Activated naive CD4-positive, alpha-beta T cell (primary cell): ENCODE measurements around the gene SLC35F1.
"Not testable (repeated sequence)": the region's sequence is repeated elsewhere in the genome, so short reads cannot be mapped to it uniquely, and the experiment has no call there.

Source experiments
- DNase-seq, 4 experiments: peaks; one replicate each; lab custom pipeline; 2025; lab: John Stamatoyannopoulos, UW

Gene SLC35F1

GRCh38 chr6:117992856-117993255 is 85.8 kb downstream of the SLC35F1 start:
- DNase-seq = no peak

DNA sequence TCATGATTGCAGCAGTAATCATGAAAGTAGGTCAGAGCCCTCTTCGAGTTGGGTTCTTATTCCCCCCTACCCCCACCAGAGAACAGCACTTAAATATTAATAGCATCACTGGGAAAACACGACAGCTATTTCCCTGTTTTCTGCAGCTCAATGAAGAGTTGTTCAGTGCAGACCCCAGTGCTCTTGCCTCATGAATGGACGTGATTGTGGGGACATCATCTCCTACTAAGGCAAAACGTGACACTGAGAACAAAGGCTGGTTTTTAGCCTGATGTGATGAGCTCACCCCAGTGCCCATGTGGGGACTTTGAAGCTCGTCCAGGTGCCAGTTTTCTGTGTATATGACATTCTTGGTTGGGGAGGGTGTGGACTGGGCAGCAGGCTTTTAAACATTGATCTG is 105.9 kb downstream of the SLC35F1 start:
- DNase-seq = no peak

GRCh38 chr6:118016532-118016931 is 109.5 kb downstream of the SLC35F1 start:
- DNase-seq = no peak

- DNase-seq = no peak
Observed at GRCh38 chr6:118017301-118017848, 110.3 kb downstream of the SLC35F1 start.

DNA sequence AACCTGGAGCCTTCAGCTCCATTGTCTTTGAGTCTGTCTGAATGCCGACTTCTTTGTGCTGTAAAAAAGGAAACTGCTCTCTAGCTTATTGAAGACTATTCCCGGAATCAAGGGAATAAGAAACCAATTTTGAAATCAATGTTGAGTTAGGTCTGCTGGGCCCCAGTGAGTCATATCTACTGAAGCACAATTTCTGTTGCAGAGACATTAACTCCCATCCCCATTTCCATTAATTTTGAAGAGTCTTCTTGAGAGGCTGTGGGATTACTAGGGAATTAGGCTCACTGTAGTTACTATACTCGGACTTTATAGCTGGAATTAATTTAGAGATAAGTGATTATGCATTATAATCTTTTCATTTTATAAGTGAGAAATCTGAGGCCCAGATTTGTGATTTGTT is 116.7 kb downstream of the SLC35F1 start:
- DNase-seq = no peak

- DNase-seq = no peak
Observed at GRCh38 chr6:118029967-118030366, 122.9 kb downstream of the SLC35F1 start.

DNA sequence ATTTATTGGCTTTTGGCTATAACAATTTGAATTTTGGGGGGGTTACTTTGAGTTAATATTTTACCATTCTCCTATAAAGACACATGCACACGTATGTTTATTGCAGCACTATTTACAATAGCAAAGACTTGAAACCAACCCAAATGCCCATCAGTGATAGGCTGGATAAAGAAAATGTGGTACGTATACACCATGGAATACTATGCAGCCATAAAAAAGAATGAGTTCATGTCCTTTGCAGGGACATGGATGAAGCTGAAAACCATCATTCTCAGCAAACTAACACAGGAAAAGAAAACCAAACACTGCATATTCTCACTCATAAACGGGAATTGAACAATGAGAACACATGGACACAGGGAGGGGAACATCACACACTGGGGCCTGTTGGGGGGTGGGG is 130.4 kb downstream of the SLC35F1 start:
- not testable (repeated sequence) for DNase-seq

DNA sequence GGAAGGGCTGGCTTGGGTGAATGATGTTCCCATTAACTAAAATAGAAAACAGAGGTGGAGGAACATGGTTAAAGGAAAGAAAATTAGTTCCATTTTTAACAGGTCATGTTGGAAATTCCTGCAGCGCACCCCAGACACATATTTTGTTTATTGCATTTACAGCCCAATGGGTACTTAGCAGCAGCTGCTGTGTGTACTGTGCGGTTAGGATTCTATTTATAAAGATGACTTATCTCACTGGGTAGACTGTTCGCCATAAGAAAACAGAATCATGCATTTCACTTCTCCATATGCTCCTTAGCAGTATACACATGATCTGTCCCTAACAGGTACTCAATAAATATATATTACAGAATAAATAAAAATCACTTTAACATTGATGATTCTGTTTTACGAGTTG is 135.8 kb downstream of the SLC35F1 start:
- no peak for DNase-seq

- no peak for DNase-seq
Observed at GRCh38 chr6:118044275-118044674, 137.2 kb downstream of the SLC35F1 start.

- DNase-seq = no peak
Observed at GRCh38 chr6:118054082-118054481, 147.0 kb downstream of the SLC35F1 start.

DNA sequence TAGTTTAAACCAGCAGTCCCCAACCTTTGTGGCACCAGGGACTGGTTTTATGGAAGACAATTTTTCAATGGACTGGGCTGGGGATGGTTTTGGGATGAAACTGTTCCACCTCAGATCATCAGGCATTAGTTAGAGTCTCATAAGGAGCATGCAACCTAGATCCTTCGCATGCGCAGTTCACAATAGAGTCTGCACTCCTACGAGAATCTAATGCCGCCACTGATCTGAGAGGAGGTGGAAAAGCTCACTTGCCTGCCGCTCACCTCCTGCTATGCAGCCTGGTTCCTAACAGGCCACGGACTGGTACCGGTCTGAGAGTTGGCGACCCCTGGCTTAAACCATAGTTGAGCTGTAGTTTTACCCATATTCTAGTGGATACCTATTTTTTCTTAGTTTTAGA is 154.6 kb downstream of the SLC35F1 start:
- no peak for DNase-seq

- DNase-seq = no peak
Observed at GRCh38 chr6:118080547-118080946, 173.5 kb downstream of the SLC35F1 start.

GRCh38 chr6:118083711-118084110 is 176.6 kb downstream of the SLC35F1 start:
- DNase-seq = no peak

DNA sequence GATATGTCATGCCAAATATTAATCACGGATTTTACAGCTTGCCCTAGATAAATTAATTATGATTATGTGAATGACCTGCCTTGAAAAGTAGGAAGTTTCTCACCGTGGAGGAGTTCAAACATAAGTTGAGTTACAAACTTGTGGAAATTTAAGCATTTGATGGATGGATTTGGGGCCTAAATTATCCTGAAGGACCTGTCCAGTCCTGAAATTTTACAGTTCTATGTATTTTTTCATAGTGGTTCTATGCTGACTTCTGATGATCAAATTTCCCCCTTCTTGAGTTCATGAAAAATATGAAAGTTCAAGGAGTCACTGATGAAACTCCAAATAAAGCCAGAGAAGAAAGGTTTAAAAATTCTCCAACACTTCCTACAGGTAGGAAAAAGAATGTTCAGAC is 178.6 kb downstream of the SLC35F1 start:
- no peak for DNase-seq

GRCh38 chr6:118086159-118086558 is 179.1 kb downstream of the SLC35F1 start:
- DNase-seq = no peak

DNA sequence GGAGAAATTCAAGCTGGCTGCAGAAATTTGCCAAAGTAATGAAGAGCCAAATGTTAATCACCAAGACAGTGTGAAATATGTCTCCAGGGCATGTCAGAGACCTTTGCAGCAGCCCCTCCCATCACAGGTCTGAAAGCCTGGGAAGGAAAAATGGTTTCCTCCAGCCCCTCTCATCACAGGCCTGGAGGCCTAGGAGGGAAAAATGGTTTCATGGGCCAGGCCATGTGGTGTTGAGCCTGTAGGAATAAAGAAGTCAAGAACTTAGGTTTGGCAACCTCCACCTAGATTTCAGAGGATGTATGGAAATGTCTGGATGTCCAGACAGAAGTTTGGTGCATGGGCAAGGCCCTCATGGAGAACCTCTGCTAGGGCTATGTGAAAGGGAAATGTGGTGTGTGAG is 185.0 kb downstream of the SLC35F1 start:
- DNase-seq = no peak

GRCh38 chr6:118097576-118097975 is 190.5 kb downstream of the SLC35F1 start:
- DNase-seq = no peak

GRCh38 chr6:118100717-118101116 is 193.7 kb downstream of the SLC35F1 start:
- no peak for DNase-seq

GRCh38 chr6:118101220-118101619 is 194.2 kb downstream of the SLC35F1 start:
- DNase-seq = no peak

DNA sequence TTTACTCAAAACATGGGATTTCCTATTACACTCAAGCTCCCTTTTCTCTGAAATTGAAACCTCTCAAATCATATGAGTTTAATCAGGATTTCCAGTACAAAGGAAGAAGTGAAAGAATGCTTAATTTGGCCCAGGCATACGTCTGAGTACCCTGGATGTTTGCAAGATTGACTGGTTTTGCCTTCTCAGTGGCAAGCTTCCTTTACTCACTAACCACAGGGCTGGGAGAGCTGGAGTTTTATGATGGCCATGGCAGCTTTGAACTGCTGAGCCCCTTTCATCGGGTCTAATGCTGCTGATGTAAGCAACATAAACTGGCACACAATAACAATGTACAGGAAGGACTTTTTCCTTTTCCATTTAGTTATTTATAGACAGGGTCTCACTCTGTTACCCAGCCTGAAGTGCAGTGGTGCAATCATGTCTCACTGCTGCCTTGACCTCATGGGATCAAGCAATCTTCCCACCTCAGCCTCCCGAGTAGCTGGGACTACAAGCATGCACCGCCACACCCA is 194.8 kb downstream of the SLC35F1 start:
- DNase-seq = no peak

GRCh38 chr6:118102401-118102800 is 195.3 kb downstream of the SLC35F1 start:
- no peak for DNase-seq

- DNase-seq = no peak
Observed at GRCh38 chr6:118103381-118104146, 196.5 kb downstream of the SLC35F1 start.

GRCh38 chr6:118122161-118122725 is 215.2 kb downstream of the SLC35F1 start:
- DNase-seq = no peak
